ENCODE measurements around the gene BANF2. TPM values are rescaled to one million over a fixed set of nuclear protein-coding genes. Genes with fewer than 3 reads are reported as not detected.
"Not testable (repeated sequence)": the region's sequence is repeated elsewhere in the genome, so short reads cannot be mapped to it uniquely, and the experiment has no call there.

The BANF2 gene
- total and polyA plus RNA-seq, 2 of the 13 experiments (the other 11 are each of a cell fraction or from before 2014, with no cell fraction given): 0.35 TPM; not detected in 1

DNA sequence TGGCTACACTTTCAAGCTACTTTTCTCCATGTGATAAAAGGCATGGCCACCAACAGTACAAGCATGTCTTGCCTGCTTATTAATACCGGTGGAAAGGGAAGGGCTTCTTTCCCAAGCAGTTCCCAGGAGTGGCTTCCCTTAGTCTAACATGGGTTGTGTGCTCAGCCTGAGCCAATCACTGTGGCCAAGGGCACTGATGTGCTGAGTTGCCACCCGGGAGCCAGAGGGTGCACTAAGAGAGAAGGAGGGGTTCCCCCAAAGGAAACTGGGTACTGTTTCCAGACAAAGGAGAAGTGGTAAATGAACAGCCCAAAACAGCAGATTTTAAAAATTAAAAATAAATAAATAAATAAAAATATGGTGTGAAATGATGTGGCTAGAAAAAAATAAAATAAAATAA is 68.5 kb downstream of the BANF2 start:
- H3K9ac ChIP-seq (ENCODE audit: insufficient read depth, low read depth, low read length): no peak overlapping the region
- no peak overlapping the region for H2AFZ ChIP-seq (ENCODE audit: low read length)
- no TSS peak for BruUV-seq (replicated peaks)
- ATAC-seq (no peak), FAIRE-seq (no peak), DNase-seq (ENCODE audit: low spot score) (no peak)
- peaks cover 49% of the 10 kb centered on the region for H3K4me1 ChIP-seq (ENCODE audit: insufficient read depth, low read length)
- TF ChIP-seq RFXANK (CRISPR knock-in tag; IDR thresholded peaks at IDR 0.05) (peak; percentile 96), CBX2 (IDR thresholded peaks at IDR 0.05; ENCODE audit: low read depth, low read length) (no peak), CBX2 (CRISPR knock-in tag; IDR thresholded peaks at IDR 0.05; ENCODE audit: low read depth) (no peak), SNAI1 (CRISPR knock-in tag; IDR thresholded peaks at IDR 0.05; ENCODE audit: borderline replicate concordance) (no peak), RFXAP (CRISPR knock-in tag; IDR thresholded peaks at IDR 0.05; ENCODE audit: borderline replicate concordance) (peak; percentile 82; the same call in 1 of the 2 replicates), RFX5 (IDR thresholded peaks at IDR 0.05; ENCODE audit: low read depth, low read length) (peak; percentile 96)
- no peaks in the 10 kb centered on the region for H3K9me3 ChIP-seq (ENCODE audit: low read length)
- no peak overlapping the region for H3K27ac ChIP-seq (ENCODE audit: extremely low read length, insufficient read depth, low read length)
- no peaks in the 10 kb centered on the region for H3K79me2 ChIP-seq (ENCODE audit: insufficient read depth, low read length)
- ChIA-PET POLR2A (no interaction called here), CTCF (ENCODE audit: low intra/inter-chr PET ratio, low total read pairs) (no interaction called here)
- intact Hi-C loops (cut with micrococcal nuclease; ENCODE audit: unreplicated experiment) (no loop called here), in situ Hi-C loops (cut with HindIII; ENCODE audit: extremely low pct_ligation_motif_present, low pct_unique_long_range_greater_than_20kb) (no loop called here)
- H4K20me1 ChIP-seq (ENCODE audit: insufficient read depth, low read length): no peaks in the 10 kb centered on the region
- no peak overlapping the region for H3K4me2 ChIP-seq (ENCODE audit: low read depth, low read length)
- H3K4me3 ChIP-seq (replicated peaks in 1 of 3; ENCODE audit: insufficient read depth in 1 of 3, low read depth in 2 of 3, low read length in 3 of 3): no peak overlapping the region
- WGBS (ENCODE audit: low lambda C conversion rate): 67% methylated on average over 2 of the region's 2 CpGs
- H3K36me3 ChIP-seq (replicated peaks in 1 of 2; ENCODE audit: control insufficient read depth in 1 of 2, insufficient read depth in 2 of 2, low read length in 2 of 2): no peaks in the 10 kb centered on the region
- H3K27me3 ChIP-seq (ENCODE audit: control insufficient read depth in 1 of 2, insufficient read depth in 2 of 2, low read length in 2 of 2): no peaks in the 10 kb centered on the region

DNA sequence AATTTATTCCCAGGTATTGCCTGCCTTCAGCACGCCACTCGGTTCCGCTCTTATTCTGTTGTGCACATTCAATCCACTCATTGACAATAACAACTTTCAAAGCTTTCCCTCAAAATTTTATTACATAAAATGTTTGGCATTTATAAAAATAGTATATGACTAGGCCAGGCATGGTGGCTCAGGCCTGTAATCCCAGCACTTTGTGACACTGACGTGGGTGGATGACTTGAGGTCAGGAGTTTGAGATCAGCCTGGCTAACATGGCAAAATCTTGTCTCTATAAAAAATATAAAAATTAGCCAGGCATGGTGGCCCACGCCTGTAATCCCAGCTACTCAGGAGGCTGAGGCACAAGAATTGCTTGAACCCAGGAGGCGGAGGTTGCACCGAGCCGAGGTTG is 70.0 kb downstream of the BANF2 start:
- CTCF ChIA-PET (ENCODE audit: low intra/inter-chr PET ratio, low total read pairs); H3K27me3 ChIP-seq (ENCODE audit: control insufficient read depth in 1 of 2, insufficient read depth in 2 of 2, low read length in 2 of 2); BruUV-seq (replicated peaks); ATAC-seq; H3K4me3 ChIP-seq (replicated peaks in 1 of 3; ENCODE audit: insufficient read depth in 1 of 3, low read depth in 2 of 3, low read length in 3 of 3); H2AFZ ChIP-seq (ENCODE audit: low read length); DNase-seq (ENCODE audit: low spot score); in situ Hi-C loops (cut with HindIII; ENCODE audit: extremely low pct_ligation_motif_present, low pct_unique_long_range_greater_than_20kb); H3K9me3 ChIP-seq (ENCODE audit: low read length); H3K27ac ChIP-seq (ENCODE audit: extremely low read length, insufficient read depth, low read length); FAIRE-seq; H3K4me2 ChIP-seq (ENCODE audit: low read depth, low read length); H3K36me3 ChIP-seq (replicated peaks in 1 of 2; ENCODE audit: control insufficient read depth in 1 of 2, insufficient read depth in 2 of 2, low read length in 2 of 2); H4K20me1 ChIP-seq (ENCODE audit: insufficient read depth, low read length); H3K9ac ChIP-seq (ENCODE audit: insufficient read depth, low read depth, low read length); H3K79me2 ChIP-seq (ENCODE audit: insufficient read depth, low read length): not testable (repeated sequence)
- WGBS (ENCODE audit: low lambda C conversion rate): 96% methylated on average over 8 of the region's 8 CpGs
- POLR2A ChIA-PET: interaction anchor here (1.0 kb wide), 1 partner anchor 11 kb away, joined by 3 read pairs; no protein-coding TSS in a partner anchor
- H3K4me1 ChIP-seq (ENCODE audit: insufficient read depth, low read length): peaks cover 52% of the 10 kb centered on the region
- intact Hi-C loops (cut with micrococcal nuclease; ENCODE audit: unreplicated experiment): loop anchor here (2.0 kb wide), 1 partner anchor 47 kb away; no protein-coding TSS in a partner anchor

Measured in HepG2 (cell line).